PC-3 (cell line): ENCODE results near the gene HAP1. TPM values are rescaled to one million over a fixed set of nuclear protein-coding genes. Genes with fewer than 3 reads are reported as not detected.

Experiments
- ATAC-seq: fragments of 200-7000 bp; cut with Tn5 transposase; 2 replicates; pipeline ENCODE4 v1.9.1; 2020; ENCODE audit warnings: mild to moderate bottlenecking, moderate library complexity
- BruUV-seq: library from RNA; stranded (reverse); fragments of 400-500 nt; replicated peaks from 2 replicates; lab custom pipeline; 2021; lab: Mats Ljungman, UMichigan
- CTCF ChIA-PET: fragments of 300-600 bp; sonication (Branson Sonifier 250); formaldehyde crosslinking; loops from one replicate; lab custom pipeline; 2022; ENCODE audit warnings: antibody characterized with exemption; lab: Charles Lee
- POLR2A ChIA-PET: fragments of 300-600 bp; sonication (Branson Sonifier 250); formaldehyde crosslinking; loops from one replicate; lab custom pipeline; 2022; ENCODE audit warnings: antibody characterized with exemption; ENCODE audit not compliant: unreplicated experiment; lab: Charles Lee
- DNase-seq: peaks from one replicate; pipeline ENCODE4 v3.0.0-alpha.2; 2015
- H2AFZ ChIP-seq: fragments of 300-600 bp; sonication (generic); 2 replicates; pipeline ENCODE4 v1.6.0; 2016; ENCODE audit warnings: antibody characterized with exemption, low read length
- H3F3A ChIP-seq: fragments of 300-600 bp; sonication (generic); one replicate; pipeline ENCODE4 v1.6.0; 2017; ENCODE audit warnings: antibody characterized with exemption, low read length, control low read depth, mild to moderate bottlenecking; ENCODE audit not compliant: unreplicated experiment
- H3K27ac ChIP-seq: fragments of 300-600 bp; sonication (generic); 2 replicates; pipeline ENCODE4 v1.5.1; 2016; ENCODE audit warnings: mild to moderate bottlenecking, low read length
- H3K27me3 ChIP-seq: fragments of 300-600 bp; sonication (generic); 2 replicates; pipeline ENCODE4 v1.6.1; 2016; ENCODE audit warnings: low read length, mixed read lengths
- H3K36me3 ChIP-seq: fragments of 300-600 bp; sonication (generic); 2 replicates; pipeline ENCODE4 v1.6.1; 2016; ENCODE audit warnings: low read depth, mixed run types, low read length, mixed read lengths
- H3K4me1 ChIP-seq: fragments of 300-600 bp; sonication (generic); 2 replicates; pipeline ENCODE4 v1.5.1; 2016; ENCODE audit warnings: low read length; ENCODE audit not compliant: insufficient read depth
- H3K4me2 ChIP-seq: fragments of 300-600 bp; sonication (generic); 2 replicates; pipeline ENCODE4 v1.6.0; 2016; ENCODE audit warnings: low read length
- H3K4me3 ChIP-seq: fragments of 300-600 bp; sonication (generic); 2 replicates; pipeline ENCODE4 v1.5.1; 2016; ENCODE audit warnings: mild to moderate bottlenecking, low read length, mixed read lengths
- H3K79me2 ChIP-seq: fragments of 300-600 bp; sonication (generic); 2 replicates; pipeline ENCODE4 v1.6.1; 2017; ENCODE audit warnings: low read length, mixed read lengths
- H3K9ac ChIP-seq: fragments of 300-600 bp; sonication (generic); 2 replicates; pipeline ENCODE4 v1.6.0; 2016; ENCODE audit warnings: mild to moderate bottlenecking, low read length
- H3K9me2 ChIP-seq: fragments of 300-600 bp; sonication (generic); replicated peaks from 2 replicates; pipeline ENCODE4 v1.6.1; 2016; ENCODE audit warnings: mixed run types, low read length, mixed read lengths
- H3K9me3 ChIP-seq: fragments of 300-600 bp; sonication (generic); 2 replicates; pipeline ENCODE4 v1.6.1; 2016; ENCODE audit warnings: low read length, mixed read lengths
- H4K20me1 ChIP-seq: fragments of 300-600 bp; sonication (generic); 2 replicates; pipeline ENCODE4 v1.6.1; 2016; ENCODE audit warnings: low read length, mixed read lengths
- EZH2 ChIP-seq: fragments of 300-600 bp; sonication (generic); IDR thresholded peaks from one replicate; pipeline ENCODE4 v1.6.1; 2017; ENCODE audit warnings: antibody characterized with exemption, mild to moderate bottlenecking, low read length; ENCODE audit not compliant: unreplicated experiment
- EZH2phosphoT487 ChIP-seq: fragments of 300-600 bp; sonication (generic); IDR thresholded peaks from 2 replicates; pipeline ENCODE4 v1.6.1; 2018; ENCODE audit warnings: mild to moderate bottlenecking, antibody characterized with exemption, low read length, borderline replicate concordance
- intact Hi-C: fragments of 100-400 bp; cut with micrococcal nuclease; formaldehyde crosslinking; loops from 2 replicates; pipeline ENCODE4 v1.9.0; 2023
- total RNA-seq: library from RNA; depleted of rRNA; stranded (reverse); fragments of >200 nt; gene quantifications from 2 replicates; pipeline ENCODE4 v1.2.3, GENCODE V29; 2014
- TF ChIP-seq, protein P1 (sequence below): fragments of 300-600 bp; sonication (generic); conservative IDR thresholded peaks from 2 replicates; pipeline ENCODE4 v1.5.1; 2017; ENCODE audit warnings: antibody characterized with exemption, low read depth, mild to moderate bottlenecking, low read length

The HAP1 gene
- total RNA-seq, 1 experiment from 2014 or later = 1.2 TPM

DNA sequence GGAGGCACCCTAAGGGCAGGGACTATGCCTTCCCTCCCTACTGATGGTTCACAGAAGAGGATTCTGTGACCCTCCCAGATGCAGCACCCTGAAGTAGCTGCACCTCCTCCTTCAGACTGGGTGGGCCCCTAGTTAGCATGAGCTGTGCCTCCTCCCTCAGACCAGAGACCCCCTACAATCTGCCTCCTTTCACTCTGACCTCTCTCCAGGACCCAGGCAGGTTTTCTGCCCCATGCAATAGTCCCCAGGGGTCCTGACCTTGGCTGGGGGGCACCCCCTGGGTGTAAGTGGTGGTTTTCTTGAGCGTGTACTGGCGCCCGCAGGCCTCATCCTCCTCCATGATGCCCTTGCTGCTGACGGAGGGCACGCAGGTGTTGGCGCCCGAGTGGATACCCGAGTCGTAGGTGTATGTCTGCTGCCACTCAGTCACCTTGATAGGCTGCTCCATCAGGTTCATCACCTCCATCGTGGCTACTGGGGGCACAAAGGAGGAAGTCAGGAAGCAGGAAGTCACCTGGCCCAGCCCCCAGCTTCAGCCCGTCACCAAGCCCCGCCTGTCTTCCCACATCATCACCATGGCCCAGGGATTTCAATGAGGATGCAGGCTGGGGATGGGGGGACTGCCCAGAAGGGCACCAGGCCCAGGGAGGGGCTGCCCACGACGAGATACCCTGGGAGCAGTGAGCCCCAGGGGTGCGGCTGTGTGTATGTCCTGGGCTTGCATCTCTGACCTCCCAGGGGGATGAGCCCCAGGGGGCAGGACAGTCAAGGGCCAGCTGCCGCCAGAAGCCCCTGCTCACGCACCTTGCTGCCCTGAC lies 37.2 kb upstream of the HAP1 start:
- ChIA-PET CTCF (no interaction called here), POLR2A (no interaction called here)
- DNase-seq (no peak), ATAC-seq (no peak)
- H3K4me1 ChIP-seq = peaks cover 40% of the 10 kb centered on the region
- H3K4me3 ChIP-seq = no peak overlapping the region
- BruUV-seq = no TSS peak
- intact Hi-C loops = loop anchor here (2.0 kb wide), 1 partner anchor 29 kb away; no protein-coding TSS in a partner anchor
- peak overlapping the region; percentile 80; the same call in 1 of the 2 replicates for H3K4me2 ChIP-seq
- peaks cover 22% of the 10 kb centered on the region for H3K36me3 ChIP-seq
- H4K20me1 ChIP-seq = no peaks in the 10 kb centered on the region
- no peaks in the 10 kb centered on the region for H3K27me3 ChIP-seq
- peak overlapping the region; percentile 93 for H3K27ac ChIP-seq
- H3F3A ChIP-seq = peaks cover 6% of the 10 kb centered on the region
- peaks cover 40% of the 10 kb centered on the region for H3K79me2 ChIP-seq
- H3K9me3 ChIP-seq = no peaks in the 10 kb centered on the region
- TF ChIP-seq EZH2 (no peak), EZH2phosphoT487 (no peak)
- TF ChIP-seq, protein P1, sequence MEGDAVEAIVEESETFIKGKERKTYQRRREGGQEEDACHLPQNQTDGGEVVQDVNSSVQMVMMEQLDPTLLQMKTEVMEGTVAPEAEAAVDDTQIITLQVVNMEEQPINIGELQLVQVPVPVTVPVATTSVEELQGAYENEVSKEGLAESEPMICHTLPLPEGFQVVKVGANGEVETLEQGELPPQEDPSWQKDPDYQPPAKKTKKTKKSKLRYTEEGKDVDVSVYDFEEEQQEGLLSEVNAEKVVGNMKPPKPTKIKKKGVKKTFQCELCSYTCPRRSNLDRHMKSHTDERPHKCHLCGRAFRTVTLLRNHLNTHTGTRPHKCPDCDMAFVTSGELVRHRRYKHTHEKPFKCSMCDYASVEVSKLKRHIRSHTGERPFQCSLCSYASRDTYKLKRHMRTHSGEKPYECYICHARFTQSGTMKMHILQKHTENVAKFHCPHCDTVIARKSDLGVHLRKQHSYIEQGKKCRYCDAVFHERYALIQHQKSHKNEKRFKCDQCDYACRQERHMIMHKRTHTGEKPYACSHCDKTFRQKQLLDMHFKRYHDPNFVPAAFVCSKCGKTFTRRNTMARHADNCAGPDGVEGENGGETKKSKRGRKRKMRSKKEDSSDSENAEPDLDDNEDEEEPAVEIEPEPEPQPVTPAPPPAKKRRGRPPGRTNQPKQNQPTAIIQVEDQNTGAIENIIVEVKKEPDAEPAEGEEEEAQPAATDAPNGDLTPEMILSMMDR = no peak
- no peak overlapping the region for H2AFZ ChIP-seq
- H3K9ac ChIP-seq = peak overlapping the region; percentile 77; the same call in 1 of the 2 replicates
- no peaks in the 10 kb centered on the region for H3K9me2 ChIP-seq

DNA sequence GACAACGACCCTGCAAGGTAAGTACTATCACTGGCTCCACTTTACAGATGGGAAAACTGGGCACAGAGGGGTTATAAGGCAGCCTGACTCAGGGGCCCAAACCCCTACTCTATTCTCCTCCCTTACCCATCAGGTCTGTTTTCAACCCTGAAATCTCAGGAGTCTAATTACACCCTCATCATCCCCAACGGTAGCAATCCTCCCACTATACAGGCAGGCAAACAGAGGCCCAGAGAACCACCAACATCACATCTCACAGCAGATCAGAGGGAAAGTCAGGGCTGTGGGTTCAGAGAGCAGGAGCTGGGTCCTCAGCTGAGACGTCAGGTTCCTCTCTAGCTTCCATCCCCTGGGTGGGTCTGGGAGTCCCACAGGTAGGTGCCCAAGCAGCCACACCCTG lies 35.5 kb upstream of the HAP1 start:
- H3K9ac ChIP-seq = no peak overlapping the region
- no peaks in the 10 kb centered on the region for H3K9me3 ChIP-seq
- no TSS peak for BruUV-seq
- ChIA-PET POLR2A (no interaction called here), CTCF (no interaction called here)
- H4K20me1 ChIP-seq = no peaks in the 10 kb centered on the region
- H3F3A ChIP-seq = peaks cover 6% of the 10 kb centered on the region
- H3K36me3 ChIP-seq = peaks cover 30% of the 10 kb centered on the region
- intact Hi-C loops = no loop called here
- H3K79me2 ChIP-seq = peaks cover 24% of the 10 kb centered on the region
- peaks cover 25% of the 10 kb centered on the region for H3K4me1 ChIP-seq
- DNase-seq (no peak), ATAC-seq (no peak)
- H2AFZ ChIP-seq = no peak overlapping the region
- TF ChIP-seq EZH2phosphoT487 = no peak
- TF ChIP-seq EZH2 = no peak
- TF ChIP-seq, protein P1 = no peak
- no peak overlapping the region for H3K4me2 ChIP-seq
- H3K4me3 ChIP-seq = no peak overlapping the region
- no peaks in the 10 kb centered on the region for H3K9me2 ChIP-seq
- no peaks in the 10 kb centered on the region for H3K27me3 ChIP-seq
- no peak overlapping the region for H3K27ac ChIP-seq

DNA sequence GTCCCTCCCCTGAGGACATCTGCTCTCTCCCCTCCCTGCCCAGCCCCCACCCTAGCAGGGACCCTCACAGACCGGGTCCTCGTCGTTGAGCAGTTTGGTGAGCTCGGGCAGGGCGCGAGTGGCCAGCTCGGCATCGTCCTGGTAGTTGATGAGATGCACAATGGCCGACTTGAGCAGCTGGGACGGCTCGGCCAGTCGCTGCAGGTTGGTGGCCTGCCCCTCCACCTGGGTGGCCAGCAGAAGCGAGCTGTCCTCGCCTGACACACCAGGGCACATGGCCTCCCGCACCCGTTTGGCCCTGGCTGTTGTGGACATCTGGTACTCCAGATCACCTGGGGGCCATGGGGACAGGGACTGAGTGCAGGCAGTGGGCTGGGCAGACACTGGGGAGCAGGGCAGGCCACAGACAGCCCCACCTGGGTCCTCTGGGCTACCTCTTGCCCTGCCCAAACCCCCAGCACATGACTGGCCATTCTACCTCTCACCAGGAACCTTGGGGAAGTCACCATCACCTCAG lies 35.0 kb upstream of the HAP1 start:
- DNase-seq (no peak), ATAC-seq (no peak)
- Histone ChIP-seq H4K20me1 (no peaks in the 10 kb centered on the region), H3K9ac (no peak overlapping the region), H3K36me3 (peaks cover 35% of the 10 kb centered on the region), H3K4me1 (peaks cover 24% of the 10 kb centered on the region), H3K4me2 (no peak overlapping the region), H3K27me3 (no peaks in the 10 kb centered on the region), H3K27ac (no peak overlapping the region), H3F3A (peaks cover 6% of the 10 kb centered on the region), H3K4me3 (no peak overlapping the region), H3K9me3 (no peaks in the 10 kb centered on the region), H3K9me2 (no peaks in the 10 kb centered on the region), H2AFZ (no peak overlapping the region), H3K79me2 (peaks cover 18% of the 10 kb centered on the region)
- TF ChIP-seq, protein P1 = no peak
- TF ChIP-seq EZH2phosphoT487 = no peak
- no peak for TF ChIP-seq EZH2
- CTCF ChIA-PET = no interaction called here
- intact Hi-C loops = no loop called here
- POLR2A ChIA-PET = no interaction called here
- BruUV-seq = no TSS peak
